SW 1271 (cell line): Measurements from ENCODE around the gene PTPRT.

Experiments used
- DNase-seq, 2 experiments: peaks; one replicate each; lab custom pipeline; 2025; lab: John Stamatoyannopoulos, UW

The PTPRT gene

GRCh38 chr20:42376131-42376530 is 813.6 kb downstream of the PTPRT start:
- no peak for DNase-seq

GRCh38 chr20:42373049-42373448 is 816.7 kb downstream of the PTPRT start:
- DNase-seq, result no peak

GRCh38 chr20:42370075-42370474 is 819.6 kb downstream of the PTPRT start:
- DNase-seq, result no peak

GRCh38 chr20:42368910-42369309 is 820.8 kb downstream of the PTPRT start:
- no peak for DNase-seq

GRCh38 chr20:42366626-42367025 is 823.1 kb downstream of the PTPRT start:
- DNase-seq, result no peak

GRCh38 chr20:42364446-42364845 is 825.3 kb downstream of the PTPRT start:
- no peak for DNase-seq

GRCh38 chr20:42361402-42361970 is 828.2 kb downstream of the PTPRT start:
- DNase-seq, result no peak

GRCh38 chr20:42360621-42361020 is 829.1 kb downstream of the PTPRT start:
- DNase-seq, result no peak

GRCh38 chr20:42359617-42360016 is 830.1 kb downstream of the PTPRT start:
- no peak for DNase-seq

GRCh38 chr20:42352096-42352495 is 837.6 kb downstream of the PTPRT start:
- DNase-seq, result no peak

GRCh38 chr20:42350521-42350920 is 839.2 kb downstream of the PTPRT start:
- DNase-seq, result no peak

- no peak for DNase-seq
Observed at GRCh38 chr20:42346189-42347170, 843.2 kb downstream of the PTPRT start.

GRCh38 chr20:42341654-42342053 is 848.1 kb downstream of the PTPRT start:
- DNase-seq, result no peak

- no peak for DNase-seq
Observed at GRCh38 chr20:42340368-42340767, 849.3 kb downstream of the PTPRT start.

- DNase-seq, result no peak
Observed at GRCh38 chr20:42338294-42339201, 851.2 kb downstream of the PTPRT start.

GRCh38 chr20:42336576-42336975 is 853.1 kb downstream of the PTPRT start:
- DNase-seq, result no peak

- DNase-seq, result no peak
Observed at GRCh38 chr20:42319252-42320013, 870.3 kb downstream of the PTPRT start.

GRCh38 chr20:42313704-42314103 is 876.0 kb downstream of the PTPRT start:
- DNase-seq, result no peak

GRCh38 chr20:42309050-42309449 is 880.7 kb downstream of the PTPRT start:
- DNase-seq, result no peak

- no peak for DNase-seq
Observed at GRCh38 chr20:42308171-42308570, 881.5 kb downstream of the PTPRT start.

GRCh38 chr20:42295592-42295991 is 894.1 kb downstream of the PTPRT start:
- DNase-seq, result no peak

GRCh38 chr20:42294976-42295375 is 894.7 kb downstream of the PTPRT start:
- no peak for DNase-seq
